Measurements from ENCODE around the gene PAPOLA.

DNA sequence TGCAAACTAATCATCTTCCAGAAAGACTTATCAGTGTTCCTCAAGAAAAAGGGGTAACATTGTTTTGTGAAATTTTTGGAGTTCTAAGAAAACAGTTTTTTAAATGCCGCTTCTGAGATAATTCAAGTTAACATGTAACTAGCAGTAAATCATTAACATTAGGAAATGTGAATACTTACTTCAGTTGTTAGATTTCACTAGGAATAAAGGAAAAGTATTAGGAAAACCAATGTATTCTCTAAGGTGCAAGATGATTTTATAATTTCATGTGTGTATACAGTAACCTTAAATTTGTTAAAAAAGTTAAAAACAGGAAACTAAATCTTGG, 36.8 kb downstream of the PAPOLA start:
- TF ChIP-seq, protein P1, sequence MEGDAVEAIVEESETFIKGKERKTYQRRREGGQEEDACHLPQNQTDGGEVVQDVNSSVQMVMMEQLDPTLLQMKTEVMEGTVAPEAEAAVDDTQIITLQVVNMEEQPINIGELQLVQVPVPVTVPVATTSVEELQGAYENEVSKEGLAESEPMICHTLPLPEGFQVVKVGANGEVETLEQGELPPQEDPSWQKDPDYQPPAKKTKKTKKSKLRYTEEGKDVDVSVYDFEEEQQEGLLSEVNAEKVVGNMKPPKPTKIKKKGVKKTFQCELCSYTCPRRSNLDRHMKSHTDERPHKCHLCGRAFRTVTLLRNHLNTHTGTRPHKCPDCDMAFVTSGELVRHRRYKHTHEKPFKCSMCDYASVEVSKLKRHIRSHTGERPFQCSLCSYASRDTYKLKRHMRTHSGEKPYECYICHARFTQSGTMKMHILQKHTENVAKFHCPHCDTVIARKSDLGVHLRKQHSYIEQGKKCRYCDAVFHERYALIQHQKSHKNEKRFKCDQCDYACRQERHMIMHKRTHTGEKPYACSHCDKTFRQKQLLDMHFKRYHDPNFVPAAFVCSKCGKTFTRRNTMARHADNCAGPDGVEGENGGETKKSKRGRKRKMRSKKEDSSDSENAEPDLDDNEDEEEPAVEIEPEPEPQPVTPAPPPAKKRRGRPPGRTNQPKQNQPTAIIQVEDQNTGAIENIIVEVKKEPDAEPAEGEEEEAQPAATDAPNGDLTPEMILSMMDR (IDR thresholded peaks at IDR 0.05): no peak
- TF ChIP-seq POLR2AphosphoS5 (IDR thresholded peaks at IDR 0.05): no peak

Measured in esophagus muscularis mucosa (tissue), 3 donors.